ENCODE measurements around the gene EML6. TPM values are rescaled to one million over a fixed set of nuclear protein-coding genes. Genes with fewer than 3 reads are reported as not detected.

The EML6 gene
- total RNA-seq, result 1 to 10 TPM in 1 of 4 donors, under 1 TPM in 3; 0.51 to 1.1 (median 0.61) TPM

DNA sequence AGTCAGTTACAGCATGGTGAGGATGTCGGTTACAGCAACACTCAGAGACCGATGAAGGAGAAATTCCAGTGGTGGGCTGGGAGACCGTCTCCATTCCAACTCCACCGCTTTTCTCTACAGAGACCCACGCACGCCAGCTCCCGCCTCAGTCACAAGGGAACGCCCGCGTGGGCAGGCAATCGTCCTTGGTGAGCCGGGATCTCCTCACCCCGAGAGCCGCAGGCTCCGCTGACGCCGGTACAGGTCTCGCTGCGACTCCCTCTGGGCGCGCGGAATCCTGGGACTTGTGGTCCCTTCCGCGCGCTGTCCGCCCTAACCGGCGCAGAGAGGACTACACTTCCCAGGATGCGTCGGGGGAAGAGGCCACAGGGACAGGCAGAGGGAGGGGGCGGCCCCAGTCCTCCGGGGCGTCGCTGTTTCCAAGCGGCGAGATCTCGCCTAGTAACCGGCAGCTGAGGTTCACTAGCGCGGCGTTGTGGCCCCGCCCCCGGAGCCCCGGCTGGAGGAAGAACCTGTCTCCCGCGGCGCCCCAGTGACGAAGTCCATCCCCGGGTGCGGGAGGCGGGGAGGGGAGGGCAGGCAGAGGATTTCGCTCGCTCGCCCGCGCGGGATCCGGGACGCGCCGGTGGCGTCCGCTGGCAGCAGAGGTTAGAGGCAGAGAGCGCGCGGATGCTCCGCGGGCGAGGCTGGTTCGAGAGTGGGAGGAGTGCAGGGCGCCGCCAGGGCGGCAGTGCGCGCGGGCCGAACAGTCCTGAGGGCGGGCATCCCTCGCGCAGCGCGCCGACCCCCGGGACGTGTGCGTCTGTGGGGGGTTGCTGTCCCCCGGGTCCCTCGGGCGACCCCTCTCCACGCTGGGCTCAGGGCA, at the start of gene EML6:
TSS of gene EML6 (plus strand) at position 532 of the 865 bp plus-strand sequence. CDS start 1,400 bp downstream, outside the sequence.
- TF ChIP-seq, protein P1, sequence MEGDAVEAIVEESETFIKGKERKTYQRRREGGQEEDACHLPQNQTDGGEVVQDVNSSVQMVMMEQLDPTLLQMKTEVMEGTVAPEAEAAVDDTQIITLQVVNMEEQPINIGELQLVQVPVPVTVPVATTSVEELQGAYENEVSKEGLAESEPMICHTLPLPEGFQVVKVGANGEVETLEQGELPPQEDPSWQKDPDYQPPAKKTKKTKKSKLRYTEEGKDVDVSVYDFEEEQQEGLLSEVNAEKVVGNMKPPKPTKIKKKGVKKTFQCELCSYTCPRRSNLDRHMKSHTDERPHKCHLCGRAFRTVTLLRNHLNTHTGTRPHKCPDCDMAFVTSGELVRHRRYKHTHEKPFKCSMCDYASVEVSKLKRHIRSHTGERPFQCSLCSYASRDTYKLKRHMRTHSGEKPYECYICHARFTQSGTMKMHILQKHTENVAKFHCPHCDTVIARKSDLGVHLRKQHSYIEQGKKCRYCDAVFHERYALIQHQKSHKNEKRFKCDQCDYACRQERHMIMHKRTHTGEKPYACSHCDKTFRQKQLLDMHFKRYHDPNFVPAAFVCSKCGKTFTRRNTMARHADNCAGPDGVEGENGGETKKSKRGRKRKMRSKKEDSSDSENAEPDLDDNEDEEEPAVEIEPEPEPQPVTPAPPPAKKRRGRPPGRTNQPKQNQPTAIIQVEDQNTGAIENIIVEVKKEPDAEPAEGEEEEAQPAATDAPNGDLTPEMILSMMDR (IDR thresholded peaks at IDR 0.05; ENCODE audit: low read depth), result no peak

DNA sequence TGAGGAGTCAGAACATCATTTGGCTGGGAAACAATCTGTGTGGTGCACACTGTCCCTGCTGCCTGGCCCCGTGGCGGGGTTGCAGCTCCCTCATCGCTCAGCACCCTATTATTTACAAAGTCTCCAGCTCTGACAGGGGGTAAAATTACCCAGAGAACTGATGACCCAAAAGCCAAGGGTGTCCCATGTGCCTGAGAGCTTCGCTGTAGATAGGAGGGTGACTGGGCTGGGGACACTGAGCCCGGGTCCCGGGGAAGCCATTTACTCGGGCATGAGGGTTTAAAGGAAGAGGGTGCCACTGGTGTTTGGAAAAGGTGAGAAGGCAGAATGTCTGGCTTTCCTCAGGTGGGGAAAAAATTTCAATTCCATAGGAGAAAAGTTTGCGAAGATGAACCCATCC, 48.2 kb upstream of the EML6 start:
- TF ChIP-seq, protein P1 (IDR thresholded peaks at IDR 0.05; ENCODE audit: low read depth), result no peak

DNA sequence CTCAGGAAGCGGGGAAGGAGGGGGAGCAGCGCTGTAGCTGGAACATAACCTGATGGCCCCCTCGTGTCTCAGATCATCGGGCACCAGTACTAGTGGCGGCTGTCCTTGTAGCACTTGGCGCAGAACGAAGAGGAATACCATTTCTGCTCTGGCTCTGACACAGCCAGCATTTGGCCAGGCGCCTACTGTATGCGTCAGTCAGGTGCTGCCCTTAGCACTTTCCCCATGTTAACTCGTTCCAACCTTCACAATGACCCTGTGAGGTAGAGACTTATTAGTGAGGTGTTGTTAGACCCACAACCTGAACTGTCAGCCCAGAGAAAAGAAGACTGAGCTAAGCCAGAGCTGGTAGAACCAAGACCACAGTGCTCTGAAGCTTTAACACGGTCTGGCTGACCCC, 47.7 kb upstream of the EML6 start:
- TF ChIP-seq, protein P1 (IDR thresholded peaks at IDR 0.05; ENCODE audit: low read depth), result no peak

DNA sequence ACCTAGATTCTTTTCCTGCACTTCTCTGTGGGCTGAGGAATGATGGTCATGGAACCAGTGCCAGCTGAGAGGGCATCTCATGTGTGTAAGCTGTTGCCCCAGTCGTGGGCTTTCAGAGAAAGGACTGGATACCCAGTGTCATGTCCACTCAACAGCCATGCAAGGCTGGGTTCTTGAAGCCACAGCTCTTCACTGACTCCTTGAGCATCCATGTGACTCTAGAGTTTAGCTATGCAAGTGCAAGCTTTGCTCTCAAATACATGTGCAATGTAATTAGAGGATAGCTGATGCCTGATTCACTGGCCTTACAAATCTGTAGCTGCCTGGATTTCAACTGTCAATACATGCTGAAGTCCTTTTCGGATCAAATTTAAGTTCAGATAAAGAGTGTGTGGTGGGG, 46.8 kb upstream of the EML6 start:
- TF ChIP-seq, protein P1 (IDR thresholded peaks at IDR 0.05; ENCODE audit: low read depth), result no peak

DNA sequence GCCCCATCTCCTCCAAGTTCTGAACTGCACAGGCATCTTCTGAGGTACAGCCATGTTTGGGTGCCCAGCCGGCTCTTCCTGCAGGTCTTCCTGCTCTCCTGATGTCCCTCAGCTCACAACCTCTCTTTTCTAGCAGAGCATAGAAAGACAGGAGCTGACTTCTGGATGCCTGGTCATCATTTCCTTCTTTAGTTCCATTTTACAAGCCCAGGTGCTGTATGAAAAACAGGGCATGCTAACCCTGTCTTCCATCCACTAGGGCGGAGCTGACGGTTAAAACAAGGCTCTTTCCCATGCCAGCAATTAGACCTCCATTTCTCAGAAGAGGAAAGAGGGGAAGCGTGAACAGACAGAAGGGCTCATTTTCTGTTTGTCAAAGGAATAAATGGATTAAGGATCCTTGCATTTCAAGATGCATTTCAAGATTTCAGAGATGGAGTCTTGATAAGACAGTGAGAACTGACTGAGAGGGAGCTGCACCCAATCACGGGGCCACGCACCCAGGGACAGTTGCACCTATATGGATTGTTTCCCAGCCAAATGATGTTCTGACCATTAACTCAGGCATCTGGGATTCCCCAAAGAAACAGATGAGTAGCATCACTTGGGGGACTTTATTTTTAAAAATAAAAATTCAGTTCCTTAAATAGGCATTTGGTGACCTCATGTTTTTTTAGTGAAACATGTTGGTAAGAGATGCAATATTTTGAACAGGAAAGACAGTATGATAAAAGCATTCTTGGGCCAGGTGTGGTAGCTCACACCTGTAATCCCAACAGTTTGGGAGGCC, 45.8 kb upstream of the EML6 start:
- TF ChIP-seq, protein P1 (IDR thresholded peaks at IDR 0.05; ENCODE audit: low read depth), result no peak

DNA sequence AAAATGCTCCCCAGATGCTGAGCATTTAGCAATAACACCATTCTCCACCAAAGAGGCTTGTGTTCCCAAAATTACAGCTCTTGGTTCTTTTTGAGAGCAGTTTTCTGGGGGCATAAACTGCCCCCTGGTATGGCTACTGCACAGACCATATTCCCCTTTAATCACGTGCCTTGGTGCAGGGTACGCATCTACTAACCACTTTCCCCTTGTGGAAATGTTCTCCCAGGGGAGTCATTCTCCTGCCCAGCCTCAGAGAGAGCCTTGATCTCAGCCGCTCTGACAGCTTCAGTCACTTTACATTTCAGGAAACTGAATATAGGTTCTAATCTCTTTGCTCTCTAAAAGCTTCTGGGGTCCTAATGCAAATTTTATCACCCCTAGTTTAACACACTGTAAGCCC, 44.7 kb upstream of the EML6 start:
- TF ChIP-seq, protein P1 (IDR thresholded peaks at IDR 0.05; ENCODE audit: low read depth), result no peak
